HG03045 (cell line): ENCODE data around the gene GP9.
"Not testable (repeated sequence)": the region's sequence is repeated elsewhere in the genome, so short reads cannot be mapped to it uniquely, and the experiment has no call there.

Experiments
- ATAC-seq: cut with Tn5 transposase; IDR thresholded peaks from one replicate; pipeline ENCODE4 v1.9.1; 2021; ENCODE audit warnings: mild to moderate bottlenecking, moderate library complexity; ENCODE audit not compliant: unreplicated experiment

Gene GP9

GRCh38 chr3:129106866-129107565 lies 46.4 kb downstream of the GP9 start:
- no peak for ATAC-seq

- ATAC-seq: no peak
Measured at GRCh38 chr3:129107793-129108192, 47.2 kb downstream of the GP9 start.

GRCh38 chr3:129111076-129111780 lies 50.6 kb downstream of the GP9 start:
- ATAC-seq: not testable (repeated sequence)
